Transverse colon (tissue), 4 donors: ENCODE measurements around the gene RTF2. TPM values are rescaled to one million over a fixed set of nuclear protein-coding genes. Genes with fewer than 3 reads are reported as not detected.

Experiments used
- DNase-seq: peaks from one replicate; pipeline ENCODE4 v3.0.0-alpha.2; 2019
- H3K27ac ChIP-seq, 4 donors: fragments of 200-600 bp; sonication (generic); 2 replicates each; pipeline ENCODE4 v1.5.1; 2016 to 2018; ENCODE audit warnings: inconsistent platforms in 4 of 4
- H3K27me3 ChIP-seq: fragments of 200-600 bp; sonication (generic); 2 replicates; pipeline ENCODE4 v1.5.1; 2017; ENCODE audit warnings: inconsistent platforms
- H3K36me3 ChIP-seq, 4 donors: fragments of 200-600 bp; sonication (generic); 2 replicates each; pipeline ENCODE4 v1.5.1; 2017 to 2019; ENCODE audit warnings: inconsistent platforms in 4 of 4
- H3K4me1 ChIP-seq, 4 donors: fragments of 200-600 bp; sonication (generic); 2 replicates each; pipeline ENCODE4 v1.5.1; 2017 to 2020; ENCODE audit warnings: inconsistent platforms in 4 of 4
- H3K4me3 ChIP-seq, 4 donors: fragments of 200-600 bp; sonication (generic); 1 replicate in 1 of 4; 2 replicates in 3 of 4; pipeline versions ENCODE4 v1.5.1 to v1.6.1; 2017 to 2019; ENCODE audit warnings: inconsistent platforms in 4 of 4
- H3K9me3 ChIP-seq, 2 donors: fragments of 200-600 bp; sonication (generic); 2 replicates each; pipeline ENCODE4 v1.5.1; 2017 to 2019; ENCODE audit warnings: inconsistent platforms in 2 of 2
- CTCF ChIP-seq, 5 experiments: fragments of 200-600 bp in 3 of 5; fragments of 450-650 bp in 2 of 5; sonication (generic) in 3 of 5; IDR thresholded peaks; 1 replicate in 2 of 5; 2 replicates in 3 of 5; pipeline ENCODE4 v1.5.1; 2016 to 2017; ENCODE audit warnings: antibody characterized with exemption in 5 of 5, inconsistent platforms in 3 of 5, mild to moderate bottlenecking in 2 of 5, moderate library complexity in 1 of 5
- EP300 ChIP-seq: sonication (generic); formaldehyde crosslinking; IDR thresholded peaks from one replicate; pipeline ENCODE4 v1.6.1; 2017; ENCODE audit warnings: antibody characterized with exemption, low read depth
- POLR2A ChIP-seq: fragments of 450-650 bp; IDR thresholded peaks from one replicate; pipeline ENCODE4 v1.6.1; 2016; ENCODE audit warnings: antibody characterized with exemption, mild to moderate bottlenecking, moderate library complexity
- POLR2AphosphoS5 ChIP-seq, 3 donors: sonication (generic); formaldehyde crosslinking; IDR thresholded peaks; one replicate each; pipeline ENCODE4 v1.6.1; 2016; ENCODE audit warnings: antibody characterized with exemption in 3 of 3
- WGBS, 2 donors: methylation state at CpG; one replicate each; pipeline ENCODE4 v1.1.5; 2018; ENCODE audit warnings: low coverage in 1 of 2; 5-methylcytosine and 5-hydroxymethylcytosine counted together
- in situ Hi-C, 4 donors: fragments of 200-750 bp; cut with MboI; loops; one replicate each; pipeline versions ENCODE4 v1.15.0 to v1.15.1; 2017; ENCODE audit warnings: low sequenced_read_pairs in 3 of 4, low pct_ligation_motif_present in 1 of 4, low pct_unique_long_range_greater_than_20kb in 1 of 4
- intact Hi-C: fragments of 100-400 bp; cut with DNase I; formaldehyde crosslinking; loops from one replicate; pipeline ENCODE4 v1.15.1; 2023; ENCODE audit warnings: low total_unique reads
- total RNA-seq, 4 donors: library from RNA; depleted of rRNA; stranded (reverse); fragments of >200 nt; gene quantifications; one replicate each; pipeline ENCODE4 v1.1.0, GENCODE V29; 2016

Gene RTF2
- total RNA-seq, 4 donors from 2014 or later: 49.5 to 130 (median 50.5) TPM

- 89 to 91% methylated on average over 8 to 11 of the region's 11 CpGs for WGBS, 2 donors
- no peaks in the 10 kb centered on the region for H3K9me3 ChIP-seq
- TF ChIP-seq CTCF (IDR thresholded peaks at IDR 0.05): no peak
- TF ChIP-seq EP300: no peak
- TF ChIP-seq POLR2AphosphoS5 (IDR thresholded peaks at IDR 0.05): no peak
- TF ChIP-seq POLR2A: no peak
- no peaks in the 10 kb centered on the region for H3K27me3 ChIP-seq
- intact Hi-C loops: no loop called here
- no peak overlapping the region for H3K27ac ChIP-seq
- in situ Hi-C loops: no loop called here
- peaks cover 0 to 34% (median 9%) of the 10 kb centered on the region in 4 donors for H3K36me3 ChIP-seq
- no peak overlapping the region for H3K4me3 ChIP-seq
- H3K4me1 ChIP-seq: no peaks in the 10 kb centered on the region
- DNase-seq: no peak
These were observed 18.8 kb downstream of the RTF2 start for GRCh38 chr20:56487216-56487615.

DNA sequence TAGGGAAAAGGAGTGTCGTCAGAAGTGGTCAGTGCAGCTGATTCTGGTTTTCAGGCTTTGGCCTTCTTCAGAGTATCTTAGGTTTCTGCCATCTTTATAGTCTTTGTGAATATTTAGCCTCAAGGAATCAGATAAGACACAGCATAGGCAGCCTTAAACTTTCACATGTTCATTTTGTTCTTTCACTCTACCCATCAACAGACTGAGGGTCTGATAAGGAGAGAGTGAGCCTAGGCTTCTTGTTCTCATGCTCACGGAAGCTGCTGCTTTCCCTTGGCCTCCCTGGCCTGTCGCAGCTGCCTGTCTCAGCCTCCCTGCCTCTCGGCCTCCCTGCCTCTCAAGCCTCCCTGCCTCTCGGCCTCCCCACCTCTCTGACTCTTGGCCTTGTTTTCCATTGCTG, 20.1 kb downstream of the RTF2 start:
- Histone ChIP-seq H3K27me3 (no peaks in the 10 kb centered on the region), H3K36me3 (peaks cover 0 to 35% (median 8%) of the 10 kb centered on the region in 4 donors), H3K9me3 (no peaks in the 10 kb centered on the region), H3K4me3 (no peak overlapping the region), H3K4me1 (no peaks in the 10 kb centered on the region), H3K27ac (no peak overlapping the region)
- TF ChIP-seq EP300 (no peak), POLR2A (no peak), CTCF (IDR thresholded peaks at IDR 0.05) (no peak), POLR2AphosphoS5 (IDR thresholded peaks at IDR 0.05) (no peak)
- whole genome bisulfite sequencing, 2 donors: 98 to 100% methylated on average over 5 of the region's 5 CpGs
- DNase-seq: no peak
- intact Hi-C loops: no loop called here
- in situ Hi-C loops: no loop called here

GRCh38 chr20:56501116-56501515, 32.7 kb downstream of the RTF2 start:
- H3K9me3 ChIP-seq: no peaks in the 10 kb centered on the region
- H3K27me3 ChIP-seq: no peaks in the 10 kb centered on the region
- in situ Hi-C loops: no loop called here
- intact Hi-C loops: no loop called here
- no peak for TF ChIP-seq EP300
- TF ChIP-seq POLR2A: no peak
- TF ChIP-seq POLR2AphosphoS5 (IDR thresholded peaks at IDR 0.05): no peak
- TF ChIP-seq CTCF (IDR thresholded peaks at IDR 0.05): no peak
- no peak overlapping the region for H3K4me3 ChIP-seq
- no peak for DNase-seq
- H3K27ac ChIP-seq: no peak overlapping the region
- WGBS, 2 donors: 93 to 98% methylated on average over 1 of the region's 1 CpG
- H3K4me1 ChIP-seq: no peaks in the 10 kb centered on the region
- H3K36me3 ChIP-seq: peaks cover 0 to 12% (median 0%) of the 10 kb centered on the region in 4 donors

GRCh38 chr20:56503916-56504315, 35.5 kb downstream of the RTF2 start:
- TF ChIP-seq POLR2AphosphoS5 (IDR thresholded peaks at IDR 0.05) (no peak), EP300 (no peak), POLR2A (no peak), CTCF (IDR thresholded peaks at IDR 0.05) (no peak)

More at GRCh38 chr20:56503916-56504315, 35.5 kb downstream of the RTF2 start:
- no peaks in the 10 kb centered on the region for H3K4me1 ChIP-seq
- H3K9me3 ChIP-seq: no peaks in the 10 kb centered on the region
- no peak overlapping the region for H3K4me3 ChIP-seq
- H3K27me3 ChIP-seq: no peaks in the 10 kb centered on the region
- no peak for DNase-seq
- no peak overlapping the region for H3K27ac ChIP-seq
- intact Hi-C loops: no loop called here
- H3K36me3 ChIP-seq: no peaks in the 10 kb centered on the region
- in situ Hi-C loops: no loop called here
- 96% methylated on average over 8 of the region's 8 CpGs; no CpG with 5 or more reads in 1 of the 2 donors for WGBS, 2 donors
